HG03196 (cell line): Measurements from ENCODE around the gene TXN.
"Not testable (repeated sequence)": the region's sequence is repeated elsewhere in the genome, so short reads cannot be mapped to it uniquely, and the experiment has no call there.

Source experiments
- ATAC-seq: cut with Tn5 transposase; IDR thresholded peaks from one replicate; pipeline ENCODE4 v1.9.1; 2021; ENCODE audit not compliant: unreplicated experiment

TXN gene

DNA sequence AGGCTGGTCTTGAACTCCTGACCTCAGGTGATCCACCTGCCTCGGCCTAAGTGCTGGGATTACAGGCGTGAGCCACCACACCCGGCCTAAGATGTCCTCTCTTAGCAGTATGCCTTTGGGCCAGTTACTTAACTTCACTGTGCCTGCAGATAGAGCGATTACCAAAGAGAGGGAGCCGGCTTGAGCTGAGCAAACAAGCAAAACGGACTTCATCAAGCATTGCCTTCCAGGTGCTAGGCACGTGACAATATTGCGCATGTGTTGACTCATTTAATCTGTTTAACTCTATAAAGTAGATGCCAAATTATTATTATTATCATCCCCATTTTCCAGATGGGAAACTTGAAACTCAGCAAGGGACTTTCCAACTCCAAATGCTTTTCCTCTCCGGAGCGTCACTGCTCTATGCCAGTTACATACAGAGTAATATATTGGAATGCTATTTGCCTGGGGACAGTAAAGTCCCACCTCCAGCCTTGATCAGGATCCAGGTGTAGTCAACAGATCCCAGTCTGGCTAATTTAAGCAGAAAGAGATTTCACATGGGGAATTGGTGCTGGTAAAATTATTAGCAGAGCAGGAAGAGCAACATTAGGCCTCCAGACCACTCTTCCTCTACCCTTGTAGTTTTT is 42.8 kb downstream of the TXN start:
- no peak for ATAC-seq

DNA sequence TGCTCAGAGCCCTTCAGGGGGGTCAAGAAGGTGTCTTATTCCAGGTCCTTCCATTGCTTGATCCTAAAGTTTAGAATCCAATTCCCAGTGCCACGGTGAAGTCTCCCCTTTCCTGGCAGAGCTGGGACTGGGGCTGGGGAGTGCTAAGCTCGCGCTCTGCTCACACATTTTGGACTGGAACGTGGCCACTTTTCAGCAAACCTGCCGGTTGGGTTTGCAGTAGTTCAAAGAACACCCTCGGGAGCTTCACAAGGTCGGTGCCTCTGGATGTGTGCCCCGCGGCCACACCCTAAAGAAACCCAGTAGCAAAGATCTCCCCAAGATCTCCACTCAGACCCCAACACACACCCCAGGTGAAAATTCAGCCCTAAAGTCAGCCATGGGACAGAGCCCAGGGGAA is 48.3 kb downstream of the TXN start, which contains the start of gene C9orf152:
Gene C9orf152 (minus strand): TSS at position 129 of the 400 bp plus-strand sequence. CDS start 580 bp downstream, outside the sequence.
- ATAC-seq = no peak

- ATAC-seq = no peak
These were observed 49.2 kb downstream of the TXN start for GRCh38 chr9:110207071-110207641.

DNA sequence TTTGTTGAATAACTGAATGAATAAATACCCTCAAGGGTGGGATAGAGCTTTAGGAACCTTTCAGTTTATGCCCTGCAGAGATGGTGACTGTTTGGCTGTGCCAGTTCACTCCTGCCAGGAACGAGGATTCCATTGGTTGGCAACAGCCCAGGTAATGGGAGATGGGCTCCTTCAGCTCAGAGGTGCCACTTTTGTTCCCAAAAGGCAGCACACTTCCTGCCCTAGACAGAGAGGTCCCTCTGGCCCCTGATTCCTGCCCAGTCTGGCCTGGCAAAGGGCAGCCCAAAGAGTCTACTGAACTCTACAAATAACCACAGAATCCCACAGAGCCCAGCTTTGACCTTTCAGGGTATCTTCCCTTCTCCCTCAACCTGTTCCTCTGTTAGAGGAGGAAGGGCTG is 49.9 kb downstream of the TXN start:
- no peak for ATAC-seq

DNA sequence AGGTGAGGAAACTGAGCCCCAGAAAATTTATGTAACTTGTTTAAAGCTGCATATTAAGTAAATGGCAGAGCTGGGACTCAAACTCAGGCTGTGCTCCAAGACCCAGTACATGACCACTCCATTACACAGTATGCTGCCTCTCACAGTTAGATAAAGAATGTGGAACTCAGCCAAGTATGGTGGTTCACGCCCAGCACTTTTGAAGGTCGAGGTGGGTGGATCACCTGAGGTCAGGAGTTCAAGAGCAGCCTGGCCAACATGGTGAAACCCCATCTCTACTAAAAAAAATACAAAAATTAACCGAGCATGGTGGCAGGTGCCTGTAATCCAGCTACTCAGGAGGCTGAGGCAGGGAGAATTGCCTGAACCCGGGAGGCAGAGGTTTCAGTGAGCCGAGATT is 50.7 kb downstream of the TXN start:
- ATAC-seq = not testable (repeated sequence)

GRCh38 chr9:110202232-110202631 is 54.1 kb downstream of the TXN start:
- no peak for ATAC-seq

GRCh38 chr9:110199643-110200042 is 56.7 kb downstream of the TXN start:
- no peak for ATAC-seq

- ATAC-seq = no peak
These were observed 58.0 kb downstream of the TXN start for GRCh38 chr9:110198357-110198756.

DNA sequence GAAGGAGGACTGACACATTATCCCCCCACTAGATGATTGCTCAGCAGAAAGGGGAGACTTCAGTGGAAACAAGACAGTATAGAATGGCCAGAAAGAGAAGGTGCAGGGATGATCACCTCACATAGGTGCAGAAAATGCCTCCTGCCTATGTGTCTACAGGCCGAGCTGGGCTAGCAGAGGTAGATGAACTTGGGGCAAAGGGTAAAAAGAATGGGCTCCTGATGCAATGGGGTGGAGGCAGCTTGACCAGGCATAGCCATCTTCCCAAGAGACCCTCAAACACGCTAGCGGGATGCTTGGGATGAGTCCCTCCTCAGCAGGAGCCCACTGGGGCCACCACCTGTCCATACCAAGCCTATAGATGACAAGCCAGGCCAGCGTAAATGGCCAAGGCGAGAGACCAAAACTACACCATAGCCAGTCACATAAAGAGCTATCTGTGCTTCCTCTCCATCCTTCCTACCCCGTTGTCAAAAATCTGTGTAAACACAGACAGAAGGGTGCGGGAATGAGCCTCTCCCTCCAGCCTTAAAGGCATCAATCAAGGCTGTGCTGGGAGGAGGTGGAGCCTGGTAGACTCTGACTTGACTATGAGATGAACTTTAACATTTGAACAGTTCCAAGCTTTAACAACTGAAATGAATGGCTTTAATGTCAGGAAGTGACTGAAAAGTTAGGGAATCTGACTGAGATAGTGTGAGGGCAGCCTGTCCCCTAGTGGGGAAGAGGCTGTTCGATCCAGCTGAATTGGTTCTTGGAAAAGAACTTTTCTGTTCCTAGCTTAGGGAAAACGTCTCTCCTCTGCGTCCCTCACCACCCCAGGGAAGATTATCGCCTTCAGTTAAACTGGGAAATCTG is 58.7 kb downstream of the TXN start:
- ATAC-seq = no peak

DNA sequence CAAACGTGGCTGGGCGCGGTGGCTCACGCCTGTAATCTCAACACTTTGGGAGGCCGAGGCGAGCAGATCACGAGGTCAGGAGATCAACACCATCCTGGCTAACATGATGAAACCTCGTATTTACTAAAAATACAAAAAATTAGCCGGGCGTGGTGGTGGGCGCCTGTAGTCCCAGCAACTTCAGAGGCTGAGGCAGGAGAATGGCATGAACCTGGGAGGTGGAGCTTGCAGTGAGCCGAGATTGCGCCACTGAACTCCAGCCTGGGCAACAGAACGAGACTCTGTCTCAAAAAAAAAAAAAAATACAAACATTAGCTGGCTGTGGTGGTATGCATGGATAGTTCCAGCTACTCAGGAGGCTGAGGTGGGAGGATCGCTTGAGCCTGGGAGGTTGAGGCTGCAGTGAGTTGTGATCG is 60.2 kb downstream of the TXN start:
- not testable (repeated sequence) for ATAC-seq
